DOHH2 (cell line): Measurements from ENCODE around the gene PPY.

Experiments
- H3F3A ChIP-seq: fragments of 200-600 bp; sonication (generic), shearing (Covaris generic); 2 replicates; pipeline ENCODE4 v1.6.0; 2016; ENCODE audit warnings: antibody characterized with exemption, mild to moderate bottlenecking; ENCODE audit not compliant: control insufficient read depth, insufficient read depth
- H3K27ac ChIP-seq: fragments of 200-600 bp; sonication (generic); 2 replicates; pipeline ENCODE4 v1.5.1; 2014; ENCODE audit warnings: low read depth, mild to moderate bottlenecking, low read length, moderate library complexity
- H3K27me3 ChIP-seq: fragments of 200-600 bp; sonication (generic); 2 replicates; pipeline ENCODE4 v1.6.1; 2014; ENCODE audit warnings: mild to moderate bottlenecking, low read length, mixed read lengths; ENCODE audit not compliant: control insufficient read depth
- H3K36me3 ChIP-seq: fragments of 200-600 bp; sonication (generic); 2 replicates; pipeline ENCODE4 v1.6.1; 2014; ENCODE audit warnings: mild to moderate bottlenecking, low read length, moderate library complexity, mixed read lengths; ENCODE audit not compliant: control insufficient read depth
- H3K4me1 ChIP-seq: fragments of 200-600 bp; sonication (generic); 2 replicates; pipeline ENCODE4 v1.6.1; 2014; ENCODE audit warnings: mild to moderate bottlenecking, low read length, mixed read lengths; ENCODE audit not compliant: control insufficient read depth
- H3K4me2 ChIP-seq: fragments of 200-600 bp; sonication (generic); 2 replicates; pipeline ENCODE4 v1.6.0; 2014; ENCODE audit warnings: mild to moderate bottlenecking, low read length, moderate library complexity
- H3K4me3 ChIP-seq: fragments of 200-600 bp; sonication (generic); 2 replicates; pipeline ENCODE4 v1.5.1; 2014; ENCODE audit warnings: mild to moderate bottlenecking, low read length, mixed read lengths
- H3K79me2 ChIP-seq: fragments of 200-600 bp; sonication (generic); 2 replicates; pipeline ENCODE4 v1.6.1; 2014; ENCODE audit warnings: mild to moderate bottlenecking, low read length, mixed read lengths; ENCODE audit not compliant: control insufficient read depth
- H3K9me2 ChIP-seq: fragments of 200-600 bp; sonication (generic); replicated peaks from 2 replicates; pipeline ENCODE4 v1.6.1; 2014; ENCODE audit warnings: mild to moderate bottlenecking, low read length, mixed read lengths; ENCODE audit not compliant: control insufficient read depth
- H3K9me3 ChIP-seq: fragments of 200-600 bp; sonication (generic); 2 replicates; pipeline ENCODE4 v1.6.1; 2014; ENCODE audit warnings: antibody characterized with exemption, low read length, mixed read lengths; ENCODE audit not compliant: control insufficient read depth, insufficient read depth
- H4K20me1 ChIP-seq: fragments of 200-600 bp; sonication (generic); 2 replicates; pipeline ENCODE4 v1.6.0; 2014; ENCODE audit warnings: low read depth, mild to moderate bottlenecking, antibody characterized with exemption, low read length, moderate library complexity; ENCODE audit not compliant: control insufficient read depth, insufficient read depth
- EZH2phosphoT487 ChIP-seq: fragments of 200-600 bp; sonication (generic); IDR thresholded peaks from 2 replicates; pipeline ENCODE4 v1.6.1; 2017; ENCODE audit warnings: borderline replicate concordance, mild to moderate bottlenecking, antibody characterized with exemption, low read length, moderate library complexity, mixed read lengths
- TF ChIP-seq, protein P1 (sequence below): fragments of 200-600 bp; sonication (generic); IDR thresholded peaks from one replicate; pipeline ENCODE4 v1.5.1; 2014; ENCODE audit warnings: antibody characterized with exemption, mild to moderate bottlenecking, low read depth, low read length; ENCODE audit not compliant: poor library complexity, severe bottlenecking

Gene PPY

DNA sequence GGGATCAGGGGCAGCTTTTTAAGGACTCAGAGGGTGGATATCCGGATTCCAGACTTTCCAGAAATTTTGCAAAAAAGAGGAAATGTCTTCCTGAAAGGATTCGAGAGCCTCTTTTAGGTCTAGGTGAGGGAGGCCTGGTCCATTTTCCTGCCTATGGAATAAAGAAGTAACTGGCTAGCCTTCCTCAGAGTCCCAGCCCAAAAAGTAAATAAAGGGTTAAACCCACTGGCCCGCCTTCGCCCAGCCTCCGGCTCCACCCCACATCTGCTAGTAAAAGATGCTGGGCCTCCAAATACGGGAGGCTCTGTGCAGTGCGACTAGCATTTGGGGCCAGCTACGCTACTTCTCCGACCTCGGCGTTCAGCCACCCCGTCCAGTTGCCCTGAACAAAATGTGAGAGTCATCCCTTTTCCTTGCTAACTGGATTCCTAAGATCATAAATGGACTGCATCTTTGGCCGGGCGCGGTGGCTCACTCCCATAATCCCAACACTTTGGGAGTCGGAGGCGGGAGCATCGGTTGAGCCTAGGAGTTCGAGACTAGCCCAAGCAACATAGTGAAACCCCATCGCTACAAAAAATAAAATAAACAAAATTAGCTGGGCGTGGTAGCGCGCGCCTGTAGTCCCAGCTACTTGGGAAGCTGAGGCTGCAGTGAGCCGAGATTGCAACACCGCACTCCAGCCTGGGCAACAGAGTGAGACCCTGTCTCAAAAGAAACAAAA is 34.1 kb downstream of the PPY start:
- H4K20me1 ChIP-seq: no peaks in the 10 kb centered on the region
- peaks cover 63% of the 10 kb centered on the region for H3K27me3 ChIP-seq
- no peaks in the 10 kb centered on the region for H3K9me2 ChIP-seq
- peaks cover 12% of the 10 kb centered on the region for H3K4me1 ChIP-seq
- TF ChIP-seq, protein P1, sequence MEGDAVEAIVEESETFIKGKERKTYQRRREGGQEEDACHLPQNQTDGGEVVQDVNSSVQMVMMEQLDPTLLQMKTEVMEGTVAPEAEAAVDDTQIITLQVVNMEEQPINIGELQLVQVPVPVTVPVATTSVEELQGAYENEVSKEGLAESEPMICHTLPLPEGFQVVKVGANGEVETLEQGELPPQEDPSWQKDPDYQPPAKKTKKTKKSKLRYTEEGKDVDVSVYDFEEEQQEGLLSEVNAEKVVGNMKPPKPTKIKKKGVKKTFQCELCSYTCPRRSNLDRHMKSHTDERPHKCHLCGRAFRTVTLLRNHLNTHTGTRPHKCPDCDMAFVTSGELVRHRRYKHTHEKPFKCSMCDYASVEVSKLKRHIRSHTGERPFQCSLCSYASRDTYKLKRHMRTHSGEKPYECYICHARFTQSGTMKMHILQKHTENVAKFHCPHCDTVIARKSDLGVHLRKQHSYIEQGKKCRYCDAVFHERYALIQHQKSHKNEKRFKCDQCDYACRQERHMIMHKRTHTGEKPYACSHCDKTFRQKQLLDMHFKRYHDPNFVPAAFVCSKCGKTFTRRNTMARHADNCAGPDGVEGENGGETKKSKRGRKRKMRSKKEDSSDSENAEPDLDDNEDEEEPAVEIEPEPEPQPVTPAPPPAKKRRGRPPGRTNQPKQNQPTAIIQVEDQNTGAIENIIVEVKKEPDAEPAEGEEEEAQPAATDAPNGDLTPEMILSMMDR: no peak
- TF ChIP-seq EZH2phosphoT487: no peak
- H3K27ac ChIP-seq: no peak overlapping the region
- no peaks in the 10 kb centered on the region for H3K79me2 ChIP-seq
- H3K9me3 ChIP-seq: no peaks in the 10 kb centered on the region
- H3K36me3 ChIP-seq: no peaks in the 10 kb centered on the region
- H3K4me3 ChIP-seq: no peak overlapping the region
- peak overlapping the region; percentile 61; the same call in 1 of the 2 replicates for H3K4me2 ChIP-seq
- no peaks in the 10 kb centered on the region for H3F3A ChIP-seq

DNA sequence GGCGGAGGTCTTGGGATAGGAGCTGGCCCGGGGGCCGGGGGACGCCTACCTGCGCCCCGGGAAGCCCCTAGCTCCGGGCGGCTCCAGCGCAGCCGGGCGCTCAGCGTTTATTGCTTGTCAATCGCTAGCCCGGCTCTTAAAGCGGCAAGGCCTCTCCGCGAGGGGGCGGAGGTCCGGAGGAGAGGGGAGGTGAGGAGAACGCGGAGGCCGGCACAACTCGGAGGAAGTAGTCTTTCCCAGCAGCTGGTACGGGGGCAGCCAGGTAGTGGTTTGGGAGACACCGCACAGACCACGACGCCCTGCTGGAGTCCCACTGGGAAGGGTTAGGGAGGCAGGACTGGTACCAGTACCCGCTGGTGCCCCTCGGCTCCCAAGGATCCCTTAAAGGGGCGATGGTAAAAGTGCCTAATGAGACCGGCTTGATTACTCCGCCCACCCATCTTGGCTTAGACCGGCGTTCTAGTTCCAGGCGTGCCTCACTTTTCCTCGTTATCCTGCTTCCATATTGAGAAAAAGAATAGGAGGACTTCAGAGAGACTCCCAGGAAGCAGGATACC is 34.8 kb downstream of the PPY start, which contains the start of gene MPP2:
Gene MPP2 (minus strand): TSS at position 112 of the 557 bp plus-strand sequence. CDS start 3,076 bp downstream, outside the sequence.
- H4K20me1 ChIP-seq: no peaks in the 10 kb centered on the region
- no peaks in the 10 kb centered on the region for H3K36me3 ChIP-seq
- peak within 1 kb of the TSS; percentile 61 for H3K4me2 ChIP-seq
- H3K9me3 ChIP-seq: no peaks in the 10 kb centered on the region
- H3K4me1 ChIP-seq: peaks cover 12% of the 10 kb centered on the region
- peaks cover 62% of the 10 kb centered on the region for H3K27me3 ChIP-seq
- H3K27ac ChIP-seq: no peak within 1 kb of the TSS
- no peaks in the 10 kb centered on the region for H3K9me2 ChIP-seq
- TF ChIP-seq, protein P1: no peak
- no peak for TF ChIP-seq EZH2phosphoT487
- H3F3A ChIP-seq: no peaks in the 10 kb centered on the region
- H3K79me2 ChIP-seq: no peaks in the 10 kb centered on the region
- H3K4me3 ChIP-seq: peak within 1 kb of the TSS; percentile 43

DNA sequence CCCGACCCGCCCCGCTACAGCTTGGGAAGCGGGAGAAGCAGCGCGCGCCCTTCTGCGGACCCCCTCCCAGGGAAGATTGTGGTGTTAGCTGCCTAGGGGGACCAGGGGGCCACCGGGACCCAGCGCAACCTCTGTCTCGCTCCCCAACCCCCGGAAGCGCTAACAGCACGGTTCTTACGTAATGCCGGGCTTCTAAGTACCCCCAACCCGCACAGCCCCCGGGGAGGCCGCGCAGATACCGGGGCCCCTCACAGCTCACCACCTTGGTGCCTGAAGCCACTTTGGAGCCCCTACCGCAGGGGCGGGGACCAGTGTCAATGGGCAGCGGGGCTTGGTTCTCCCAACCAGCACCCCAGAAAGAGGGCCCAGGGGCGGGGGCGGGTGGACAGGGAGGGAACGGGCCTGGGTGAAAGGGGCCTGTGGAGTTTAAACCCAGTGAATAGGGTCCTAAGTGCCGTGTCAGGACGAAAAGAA is 35.3 kb downstream of the PPY start:
- Histone ChIP-seq H3K4me1 (peaks cover 12% of the 10 kb centered on the region), H3K4me2 (peak overlapping the region; percentile 61), H3K9me2 (no peaks in the 10 kb centered on the region), H3K27ac (no peak overlapping the region), H3K36me3 (no peaks in the 10 kb centered on the region), H3K9me3 (no peaks in the 10 kb centered on the region), H4K20me1 (no peaks in the 10 kb centered on the region), H3K79me2 (no peaks in the 10 kb centered on the region), H3F3A (no peaks in the 10 kb centered on the region), H3K27me3 (peaks cover 65% of the 10 kb centered on the region), H3K4me3 (peak overlapping the region; percentile 43)
- 0 out of 2 replicates have a peak, but pooled peaks have one; percentile 41 for TF ChIP-seq EZH2phosphoT487
- TF ChIP-seq, protein P1: no peak
